OCI-M2 (cell line): ENCODE results near the gene NR6A1.

ENCODE experiments used
- DNase-seq: peaks from one replicate; lab custom pipeline; 2025; ENCODE audit not compliant: unreplicated experiment; lab: John Stamatoyannopoulos, UW

The NR6A1 gene

DNA sequence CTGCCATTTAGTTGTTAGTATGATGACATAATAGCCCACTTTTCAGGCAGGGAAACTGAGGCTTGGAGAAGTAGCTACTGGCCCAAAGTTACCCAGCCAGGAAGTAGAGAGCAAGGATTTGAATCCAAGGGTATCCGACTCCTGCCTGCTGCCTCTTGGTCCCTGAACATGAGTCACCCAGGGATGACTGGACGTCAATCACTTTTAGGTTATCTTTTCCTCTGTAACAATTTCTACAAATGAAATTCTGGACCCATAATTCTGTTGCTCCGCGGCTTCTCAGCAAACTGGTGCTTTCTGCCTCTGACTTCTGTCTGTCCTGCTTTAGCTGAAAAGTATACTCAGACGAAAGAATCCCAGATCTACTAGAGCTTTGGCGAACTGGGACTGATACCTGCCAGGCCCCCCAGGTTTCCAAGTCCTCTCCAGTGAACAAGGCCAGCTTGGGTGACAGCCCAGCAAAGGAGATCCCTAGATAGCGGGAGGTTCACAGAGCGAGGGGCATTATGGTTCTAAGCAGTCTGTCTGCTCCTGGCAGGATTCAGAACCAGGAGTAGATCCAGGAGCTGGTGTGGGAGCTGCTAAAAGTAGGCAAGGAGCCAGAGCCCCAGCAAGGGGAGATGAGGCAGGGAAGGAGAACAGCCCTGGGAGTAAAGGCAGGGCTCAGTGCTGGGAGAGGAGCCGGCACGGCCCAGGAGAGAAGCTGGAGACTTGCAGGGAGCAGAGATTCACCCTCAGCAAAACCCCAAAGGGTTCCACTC is 26.4 kb upstream of the NR6A1 start:
- no peak for DNase-seq

- DNase-seq: no peak
These were observed 24.8 kb upstream of the NR6A1 start for GRCh38 chr9:124795881-124796431.

- no peak for DNase-seq
These were observed 23.9 kb upstream of the NR6A1 start for GRCh38 chr9:124794902-124795491.

DNA sequence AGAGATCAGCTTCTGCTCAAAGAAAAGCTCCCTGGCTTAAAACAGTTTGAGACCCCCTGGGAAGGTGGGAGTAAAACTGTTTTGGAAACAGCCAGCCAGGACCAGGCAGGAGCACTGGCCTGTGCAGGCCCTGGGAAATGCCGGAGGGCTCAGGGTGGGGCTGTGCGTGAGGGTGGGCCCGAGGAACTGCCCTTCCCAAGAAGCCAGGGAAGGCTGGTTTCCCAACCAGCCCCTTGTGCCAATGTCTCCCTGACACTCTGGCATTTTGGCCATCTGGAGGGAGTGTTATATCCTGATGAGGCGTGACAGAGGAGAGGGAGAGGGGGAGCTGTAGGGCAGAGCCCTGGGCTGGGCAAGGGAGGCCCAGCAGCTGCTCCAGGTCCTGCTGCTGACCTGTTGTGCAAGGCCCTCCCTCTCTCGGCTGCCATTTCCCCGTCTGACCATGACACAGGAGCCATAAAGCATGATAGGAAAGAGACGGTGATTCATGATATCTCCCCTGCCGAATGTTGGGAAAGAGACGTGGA is 22.0 kb upstream of the NR6A1 start:
- DNase-seq: no peak

DNA sequence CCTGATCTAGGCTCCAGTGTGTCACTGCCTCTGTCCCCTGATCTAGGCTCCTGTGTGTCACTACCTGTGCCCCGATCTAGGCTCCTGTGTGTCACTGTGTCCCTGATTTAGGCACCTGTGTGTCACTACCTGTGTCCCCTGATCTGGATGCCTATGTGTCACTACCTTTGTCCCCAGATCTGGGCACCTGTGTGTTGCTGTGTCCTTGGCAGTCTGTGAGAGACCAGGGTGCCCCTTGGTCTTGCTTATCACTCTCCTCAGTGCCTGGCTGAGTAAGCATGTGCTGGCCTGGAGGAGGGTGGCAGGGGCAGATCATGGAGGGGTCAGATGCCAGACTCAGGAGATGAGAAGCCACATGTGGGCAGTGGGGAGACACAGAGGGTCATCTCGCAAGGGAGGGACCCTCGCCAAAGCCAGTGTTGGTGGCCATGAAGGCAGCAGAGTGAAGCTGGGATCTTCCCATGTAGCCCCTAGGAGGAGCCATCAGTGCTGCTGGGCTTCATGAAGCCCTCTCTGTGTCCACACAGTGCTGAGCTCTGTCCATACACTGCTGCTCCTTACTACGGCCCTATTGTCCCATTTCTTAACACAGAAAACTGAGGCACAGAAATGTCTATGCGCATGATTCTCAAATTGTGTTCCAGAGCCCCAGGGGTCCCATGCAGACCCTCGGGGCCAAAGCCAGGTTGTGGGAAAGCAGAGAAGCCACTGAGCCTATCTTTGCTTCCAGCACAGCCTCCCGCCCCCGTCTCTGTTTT is 21.3 kb upstream of the NR6A1 start:
- no peak for DNase-seq

- DNase-seq: no peak
These were observed 19.8 kb upstream of the NR6A1 start for GRCh38 chr9:124790801-124791505.

DNA sequence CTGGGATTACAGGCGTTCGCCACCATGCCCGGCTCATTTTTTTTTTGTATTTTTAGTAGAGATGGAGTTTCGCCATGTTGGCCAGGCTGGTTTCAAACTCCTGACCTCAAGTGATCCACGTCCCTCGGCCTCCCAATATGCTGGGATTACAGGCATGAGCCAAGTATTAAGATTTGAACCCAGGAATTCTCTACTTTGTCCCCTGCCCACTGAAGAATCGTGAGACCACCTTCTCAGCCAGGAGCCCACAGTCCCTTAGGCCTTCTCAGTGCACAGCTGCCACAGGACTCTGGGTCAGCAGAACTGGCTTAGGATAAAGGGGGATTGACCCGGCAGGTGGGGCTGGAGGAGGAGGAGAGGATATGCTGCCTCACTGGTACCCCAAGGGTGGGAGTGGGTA is 19.2 kb upstream of the NR6A1 start:
- no peak for DNase-seq

DNA sequence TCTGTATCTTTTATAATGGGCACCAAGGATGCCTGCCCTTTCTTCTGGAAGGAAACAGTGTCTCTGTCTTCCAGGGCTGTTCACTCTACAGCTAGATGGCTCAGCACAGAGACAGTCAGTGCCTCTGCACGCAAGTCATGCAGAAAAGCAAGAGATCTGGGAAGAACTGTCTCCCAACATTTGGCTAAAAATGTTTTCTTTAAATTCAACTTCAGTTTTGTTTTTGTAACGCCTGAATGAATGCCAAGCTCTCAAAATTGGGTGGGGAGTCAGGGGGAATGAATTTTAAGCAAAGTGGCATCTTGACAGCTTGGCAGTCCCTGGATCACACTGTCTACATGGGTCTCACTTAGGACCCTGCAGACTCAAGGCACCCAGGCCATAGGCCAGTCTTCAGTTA is 18.4 kb upstream of the NR6A1 start:
- no peak for DNase-seq

GRCh38 chr9:124788542-124789217 is 17.6 kb upstream of the NR6A1 start:
- DNase-seq: no peak

GRCh38 chr9:124786881-124787573 is 15.9 kb upstream of the NR6A1 start:
- no peak for DNase-seq

DNA sequence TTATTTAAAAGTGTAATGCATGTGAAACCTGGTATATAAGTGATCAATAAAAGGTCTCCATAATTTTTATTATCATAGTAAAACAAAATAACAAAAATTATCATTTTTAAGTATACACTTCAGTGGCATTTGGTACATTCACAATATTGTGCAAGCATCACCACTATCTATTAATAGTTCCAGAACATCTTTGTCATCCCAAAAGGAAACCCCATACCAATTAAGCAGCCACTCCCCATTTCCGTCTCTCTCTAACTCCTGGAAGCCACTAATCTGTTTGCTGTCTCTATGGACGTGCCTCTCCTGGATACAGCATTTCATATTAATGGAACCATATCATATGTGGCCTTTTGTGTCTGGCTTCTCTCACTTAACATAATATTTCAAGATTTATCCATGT is 13.4 kb upstream of the NR6A1 start:
- DNase-seq: no peak

DNA sequence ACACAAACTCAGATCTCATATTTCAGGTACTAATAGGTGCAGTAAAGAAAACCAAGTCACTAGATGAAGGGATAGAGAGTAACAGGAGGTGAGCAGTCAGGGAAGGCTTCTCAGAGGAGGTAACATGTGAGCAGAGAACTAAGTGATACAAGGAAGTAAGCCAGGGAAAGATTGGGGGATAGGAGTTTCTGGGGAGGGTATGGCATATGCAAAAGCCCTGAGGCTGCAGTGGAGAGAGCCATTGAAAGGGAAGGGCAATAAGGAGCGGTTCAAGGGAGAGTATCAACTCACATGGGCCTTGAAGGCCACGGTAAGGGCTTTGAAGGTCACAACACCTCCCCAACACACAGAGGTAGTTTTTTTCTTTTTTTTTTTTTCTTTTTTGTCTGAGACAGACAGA is 12.7 kb upstream of the NR6A1 start:
- DNase-seq: no peak

DNA sequence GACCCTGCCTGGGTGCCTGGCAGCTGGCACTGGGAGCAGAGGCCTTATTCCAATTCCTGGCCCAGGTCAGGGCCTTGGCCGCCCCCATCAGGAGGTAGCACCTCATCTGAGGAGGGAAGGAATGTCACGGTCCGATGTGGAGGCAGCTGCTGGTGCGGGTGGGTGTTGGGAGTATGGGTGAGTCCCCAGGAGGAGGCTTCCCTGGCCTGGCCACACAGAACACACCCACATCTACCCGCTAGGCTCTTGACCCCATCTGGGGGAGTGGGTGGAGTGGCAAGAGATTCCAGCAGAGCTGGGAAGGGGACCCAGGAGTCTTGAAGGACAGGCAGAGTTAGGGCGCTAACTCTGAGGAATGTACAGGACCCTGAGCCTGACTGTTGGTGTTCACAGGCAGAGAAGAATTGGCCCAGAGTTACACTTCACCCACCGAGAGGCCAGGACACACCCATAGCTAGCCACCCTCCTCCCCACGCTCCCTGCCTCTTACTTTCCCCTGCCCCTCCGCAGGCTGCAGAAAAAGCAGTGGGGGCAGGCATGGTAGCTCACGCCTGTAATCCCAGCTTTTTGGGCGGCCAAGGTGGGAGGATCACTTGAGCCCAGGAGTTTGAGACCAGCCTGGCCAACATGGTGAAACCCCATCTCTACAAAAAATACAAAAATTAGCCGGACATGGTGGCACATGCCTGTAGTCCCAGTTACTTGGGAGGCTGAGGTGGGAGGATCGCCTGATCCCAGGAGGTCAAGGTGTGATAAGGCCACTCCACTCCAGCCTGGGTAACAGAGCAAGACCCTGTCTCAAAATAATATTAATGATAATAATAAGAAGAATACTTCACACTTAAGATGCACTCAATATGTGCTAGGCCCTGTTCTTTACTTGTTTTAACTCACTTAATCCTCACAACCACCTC is 11.8 kb upstream of the NR6A1 start:
- DNase-seq: no peak

GRCh38 chr9:124781967-124782660 is 11.0 kb upstream of the NR6A1 start:
- no peak for DNase-seq

DNA sequence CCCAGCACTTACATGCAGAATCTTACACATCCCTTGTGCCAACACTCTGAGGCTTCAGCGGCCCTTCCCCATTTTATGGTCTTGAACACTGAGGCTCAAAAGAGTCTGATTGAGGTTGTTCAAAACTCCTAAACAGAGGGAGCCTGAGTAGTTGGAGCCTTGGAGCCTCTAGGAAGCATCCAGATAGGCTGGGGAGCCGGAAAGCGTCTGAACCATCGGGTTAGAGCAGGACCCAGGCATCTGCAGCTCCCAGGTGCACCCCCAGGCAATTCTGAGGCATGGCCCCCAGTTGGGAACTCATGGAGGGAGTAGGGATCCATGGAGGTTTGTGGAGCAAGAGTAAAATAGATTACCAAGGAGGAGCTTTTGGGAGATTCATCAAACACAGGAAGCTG is 9.6 kb upstream of the NR6A1 start:
- no peak for DNase-seq

DNA sequence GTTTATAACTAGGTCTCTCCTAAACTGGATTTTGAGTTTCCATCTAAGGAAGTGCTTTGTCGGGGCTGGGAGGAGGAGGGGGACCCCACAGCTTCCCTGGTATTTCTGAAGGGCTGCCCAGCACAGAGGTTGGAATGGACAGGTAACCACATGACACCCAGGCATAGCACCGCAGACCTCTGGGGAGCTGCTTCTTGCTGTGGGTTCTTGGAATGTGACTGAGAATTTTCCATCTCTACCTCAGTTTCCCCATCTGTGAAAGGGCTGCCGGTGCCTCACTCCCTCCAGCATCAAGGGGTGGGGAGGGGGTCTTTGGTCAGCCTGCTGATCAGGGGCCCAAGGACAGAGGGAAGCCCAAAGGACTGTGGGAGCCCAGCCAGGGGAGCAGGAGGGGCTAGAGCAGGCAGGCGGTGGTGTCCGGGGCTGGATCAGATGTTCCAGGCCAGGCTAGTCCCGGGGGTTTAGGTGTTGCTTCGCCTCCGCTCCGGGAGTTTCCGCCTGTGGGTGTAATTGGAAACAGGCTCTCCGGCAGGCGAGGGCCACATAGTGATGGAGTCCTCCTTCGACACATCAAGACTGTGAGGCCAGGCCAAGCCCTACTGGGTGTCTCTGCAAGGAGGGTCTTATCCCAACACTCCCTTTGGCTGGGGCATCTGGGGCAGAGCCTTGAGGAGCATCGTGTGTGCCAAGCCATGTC is 9.1 kb upstream of the NR6A1 start:
- DNase-seq: no peak

DNA sequence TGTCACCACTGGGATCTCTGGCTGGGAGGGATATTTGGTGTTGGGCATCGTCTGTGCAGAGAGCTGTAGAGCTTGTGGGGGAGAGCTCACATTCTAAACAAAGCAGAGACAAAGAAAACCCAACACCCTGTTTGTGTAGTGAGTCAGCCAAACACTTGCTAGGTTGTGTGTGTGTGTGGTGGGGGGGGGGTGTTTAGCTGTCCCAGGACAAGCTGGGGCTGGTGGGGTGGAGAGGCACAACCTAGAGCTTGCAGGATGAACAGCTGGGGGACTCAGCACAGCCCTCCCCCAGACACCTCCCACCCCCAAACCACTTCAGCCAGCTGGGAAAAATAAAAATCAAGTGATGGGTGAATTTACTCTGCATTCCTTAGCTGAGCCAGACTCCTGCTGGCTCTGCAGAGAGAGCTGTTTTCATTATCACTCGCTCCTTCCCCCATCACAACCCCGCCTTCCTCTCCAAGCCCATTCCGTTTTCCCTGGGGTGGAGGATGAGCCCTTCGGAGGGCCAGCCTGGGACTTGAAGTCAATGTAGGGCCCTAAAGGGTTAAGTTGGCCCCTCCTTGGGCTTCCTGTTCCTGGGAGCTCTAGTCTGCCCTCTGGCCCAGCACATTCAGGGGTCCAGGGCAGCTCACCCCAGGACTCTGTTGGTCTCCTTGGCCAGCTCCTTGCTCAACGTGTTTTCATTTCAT is 8.4 kb upstream of the NR6A1 start:
- no peak for DNase-seq
